Measurements from ENCODE around the gene RAB23.

GRCh38 chr6:57143690-57144089 is 78.4 kb downstream of the RAB23 start:
- TF ChIP-seq, protein P1, sequence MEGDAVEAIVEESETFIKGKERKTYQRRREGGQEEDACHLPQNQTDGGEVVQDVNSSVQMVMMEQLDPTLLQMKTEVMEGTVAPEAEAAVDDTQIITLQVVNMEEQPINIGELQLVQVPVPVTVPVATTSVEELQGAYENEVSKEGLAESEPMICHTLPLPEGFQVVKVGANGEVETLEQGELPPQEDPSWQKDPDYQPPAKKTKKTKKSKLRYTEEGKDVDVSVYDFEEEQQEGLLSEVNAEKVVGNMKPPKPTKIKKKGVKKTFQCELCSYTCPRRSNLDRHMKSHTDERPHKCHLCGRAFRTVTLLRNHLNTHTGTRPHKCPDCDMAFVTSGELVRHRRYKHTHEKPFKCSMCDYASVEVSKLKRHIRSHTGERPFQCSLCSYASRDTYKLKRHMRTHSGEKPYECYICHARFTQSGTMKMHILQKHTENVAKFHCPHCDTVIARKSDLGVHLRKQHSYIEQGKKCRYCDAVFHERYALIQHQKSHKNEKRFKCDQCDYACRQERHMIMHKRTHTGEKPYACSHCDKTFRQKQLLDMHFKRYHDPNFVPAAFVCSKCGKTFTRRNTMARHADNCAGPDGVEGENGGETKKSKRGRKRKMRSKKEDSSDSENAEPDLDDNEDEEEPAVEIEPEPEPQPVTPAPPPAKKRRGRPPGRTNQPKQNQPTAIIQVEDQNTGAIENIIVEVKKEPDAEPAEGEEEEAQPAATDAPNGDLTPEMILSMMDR (IDR thresholded peaks at IDR 0.05; ENCODE audit: low read length), result no peak
- no peak for TF ChIP-seq EZH2 (IDR thresholded peaks at IDR 0.05; ENCODE audit: borderline replicate concordance, low read length)

All from OCI-LY1 (cell line).